Brain pericyte (primary cell): Measurements from ENCODE around the gene ATG16L1.

Experiments used
- DNase-seq: peaks from one replicate; pipeline ENCODE4 v3.0.0-alpha.2; 2012; ENCODE audit warnings: low read depth, low spot score

Gene ATG16L1

DNA sequence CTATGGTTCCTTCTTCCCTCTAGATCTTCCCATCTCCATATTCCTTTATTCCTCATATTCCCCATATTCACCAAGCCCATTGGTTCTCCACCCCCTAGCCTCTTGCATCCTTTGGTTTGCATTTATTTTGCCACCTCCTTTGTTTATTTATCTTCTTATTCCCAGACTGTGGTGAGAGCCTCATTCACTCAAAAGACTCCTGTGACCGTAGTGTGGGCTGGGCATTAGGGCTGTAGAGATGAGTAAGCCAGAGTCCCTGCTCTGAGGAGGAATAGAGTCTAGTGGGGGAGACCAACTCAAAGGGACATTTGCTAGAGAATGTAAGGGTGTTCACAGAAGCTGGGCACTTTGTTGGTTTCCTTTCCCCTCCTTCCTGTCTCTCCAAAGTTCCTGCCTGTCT is 8.3 kb downstream of the ATG16L1 start:
- DNase-seq: no peak

DNA sequence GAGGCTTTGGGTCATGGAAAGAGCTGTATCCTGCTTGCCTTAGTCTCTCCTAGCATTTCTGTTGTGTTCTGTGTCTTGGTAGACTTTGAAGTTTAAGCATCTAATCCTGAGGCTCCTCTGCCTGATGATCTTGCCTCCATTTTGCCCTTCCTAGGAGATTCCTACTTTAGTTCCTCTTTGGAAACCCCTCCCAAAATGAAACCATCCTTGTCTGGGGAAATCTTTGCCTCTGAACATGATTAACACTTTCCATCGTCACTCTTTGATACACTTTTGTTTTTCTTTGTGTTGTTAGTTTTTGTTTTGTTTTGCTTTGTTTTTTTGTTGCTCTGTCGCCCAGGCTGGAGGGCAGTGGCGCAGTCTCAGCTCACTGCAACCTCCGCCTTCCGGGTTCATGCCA is 9.2 kb downstream of the ATG16L1 start:
- DNase-seq: no peak

DNA sequence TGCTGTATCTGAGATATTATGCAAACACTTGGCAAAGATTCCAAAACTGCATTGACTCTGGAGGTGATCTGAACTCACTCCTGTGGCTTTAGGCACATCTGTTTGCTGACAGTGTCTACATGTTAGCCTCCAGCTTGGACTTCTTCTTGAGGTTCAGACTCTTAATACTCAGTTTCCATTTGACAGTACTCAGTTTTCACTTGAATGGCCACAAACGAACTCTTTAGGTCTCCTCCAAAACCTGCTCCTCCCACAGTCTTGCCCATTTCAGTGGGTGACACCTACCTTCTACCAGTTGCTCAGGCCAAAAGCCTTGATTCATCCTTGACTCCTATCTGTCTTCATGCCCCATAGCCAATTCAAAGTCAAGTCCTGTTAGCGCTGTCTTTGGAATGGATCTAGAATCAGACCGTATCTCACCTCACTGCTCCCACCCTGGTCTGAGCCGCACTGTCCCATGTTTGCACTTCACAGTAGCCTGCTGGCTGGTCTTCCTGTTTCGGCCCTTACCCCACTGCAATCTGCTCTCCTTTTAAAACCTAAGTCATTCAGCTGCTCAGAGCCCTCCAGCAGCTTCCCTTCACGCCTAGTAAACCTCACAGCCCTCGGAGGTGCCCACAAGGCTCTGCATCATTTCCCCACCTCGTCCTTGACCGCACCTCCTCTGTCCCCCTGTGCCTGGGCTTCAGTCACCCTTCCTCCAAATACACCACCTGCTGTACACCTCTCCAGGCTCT is 10.5 kb downstream of the ATG16L1 start:
- no peak for DNase-seq

DNA sequence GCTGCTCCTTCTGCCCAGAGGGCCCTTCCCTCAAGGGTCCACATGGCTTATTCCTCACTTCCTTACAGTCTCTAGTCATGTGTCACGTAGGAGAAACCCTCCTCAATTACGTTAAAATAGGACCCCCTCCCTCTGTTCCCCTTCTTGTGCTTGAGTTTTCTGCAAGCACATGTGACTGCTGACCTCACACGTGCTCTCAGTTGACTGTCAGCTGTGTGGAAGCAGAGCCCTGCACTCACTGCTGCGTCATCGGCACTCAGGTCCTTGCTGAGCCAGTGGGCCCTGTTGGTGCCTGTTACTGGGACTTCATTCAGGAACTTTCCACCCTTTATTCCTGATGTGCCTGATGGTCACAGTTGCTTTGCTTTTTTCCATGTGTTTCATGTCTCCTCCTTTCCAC is 11.1 kb downstream of the ATG16L1 start:
- DNase-seq: no peak

DNA sequence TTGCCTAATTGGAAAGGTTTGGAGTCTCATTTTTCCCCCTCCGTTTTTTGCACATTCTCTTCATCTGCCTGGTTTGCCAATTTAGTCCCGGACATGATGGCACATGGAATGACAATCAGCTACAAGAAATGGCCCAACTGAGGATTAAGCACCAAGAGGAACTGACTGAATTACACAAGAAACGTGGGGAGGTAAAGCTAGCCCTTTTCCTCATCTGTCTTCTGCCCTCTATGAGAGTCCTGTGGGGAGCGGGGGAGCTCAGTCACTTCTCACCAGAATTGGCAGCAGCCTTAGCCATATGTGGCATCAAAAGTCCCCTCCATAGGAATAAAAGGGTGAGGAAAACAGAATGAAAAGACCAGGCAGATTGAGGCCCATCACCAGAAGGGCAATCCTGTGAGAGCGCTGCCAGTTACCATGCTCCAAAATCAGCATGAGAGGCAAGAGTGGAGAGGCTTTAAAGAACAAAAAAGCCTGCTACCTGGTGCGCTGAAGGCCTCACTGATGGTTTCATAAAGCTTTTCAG is 11.6 kb downstream of the ATG16L1 start:
- no peak for DNase-seq

DNA sequence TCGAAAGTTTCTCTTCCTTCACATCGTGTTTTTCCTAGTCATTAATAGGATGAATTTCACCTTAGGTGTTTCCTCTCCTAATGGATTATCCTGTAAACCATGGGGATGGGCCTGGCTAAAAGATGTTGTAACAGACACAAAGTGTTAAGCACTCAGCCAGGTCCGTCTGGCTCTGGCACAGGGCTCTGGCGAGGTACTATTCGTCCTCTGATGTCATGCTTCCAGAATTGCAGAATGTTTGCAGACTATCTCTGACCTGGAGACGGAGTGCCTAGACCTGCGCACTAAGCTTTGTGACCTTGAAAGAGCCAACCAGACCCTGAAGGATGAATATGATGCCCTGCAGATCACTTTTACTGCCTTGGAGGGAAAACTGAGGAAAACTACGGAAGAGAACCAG is 13.2 kb downstream of the ATG16L1 start:
- DNase-seq: no peak

DNA sequence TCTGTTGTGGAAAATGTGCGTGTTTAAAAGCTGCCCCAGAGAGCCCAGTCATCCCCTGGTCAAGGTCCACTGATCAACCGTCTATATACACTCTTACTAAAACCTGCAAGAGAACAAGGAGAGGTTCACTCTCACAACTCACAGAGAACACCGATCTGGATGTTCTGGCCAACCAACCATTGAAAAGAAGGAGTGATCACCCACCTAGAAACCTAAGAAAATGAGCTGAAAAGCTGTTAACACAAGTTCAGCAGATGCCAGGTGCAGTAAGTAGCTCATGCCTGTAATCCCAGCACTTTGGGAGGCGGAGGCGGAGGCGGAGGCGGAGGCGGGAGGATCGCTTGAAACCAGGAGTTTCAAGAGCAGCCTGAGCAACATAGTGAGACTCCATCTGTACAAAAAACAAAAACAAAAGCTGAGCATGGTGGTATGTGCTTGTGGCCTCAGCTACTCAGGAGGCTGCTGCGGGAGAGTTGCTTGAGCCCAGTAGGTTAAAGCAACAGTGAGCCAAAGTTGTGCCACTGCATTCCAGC is 14.5 kb downstream of the ATG16L1 start:
- DNase-seq: no peak

DNA sequence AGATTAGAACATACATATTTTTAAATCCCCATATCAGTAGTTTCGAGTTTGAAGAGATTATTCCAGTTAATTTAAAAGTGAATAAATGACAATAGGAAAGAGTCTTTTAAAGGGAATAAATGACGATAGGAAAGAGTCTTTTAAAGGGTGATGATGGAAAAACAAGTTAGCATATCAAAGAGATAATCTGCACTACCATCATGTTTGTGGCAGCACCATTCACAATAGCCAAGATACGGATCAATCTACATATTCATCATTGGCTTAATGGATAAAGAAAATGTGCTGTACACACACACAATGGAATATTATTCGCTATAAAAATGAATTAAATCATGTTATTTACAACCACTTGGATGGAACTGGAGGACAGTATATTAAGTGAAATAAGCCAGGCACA is 15.0 kb downstream of the ATG16L1 start:
- DNase-seq: no peak

DNA sequence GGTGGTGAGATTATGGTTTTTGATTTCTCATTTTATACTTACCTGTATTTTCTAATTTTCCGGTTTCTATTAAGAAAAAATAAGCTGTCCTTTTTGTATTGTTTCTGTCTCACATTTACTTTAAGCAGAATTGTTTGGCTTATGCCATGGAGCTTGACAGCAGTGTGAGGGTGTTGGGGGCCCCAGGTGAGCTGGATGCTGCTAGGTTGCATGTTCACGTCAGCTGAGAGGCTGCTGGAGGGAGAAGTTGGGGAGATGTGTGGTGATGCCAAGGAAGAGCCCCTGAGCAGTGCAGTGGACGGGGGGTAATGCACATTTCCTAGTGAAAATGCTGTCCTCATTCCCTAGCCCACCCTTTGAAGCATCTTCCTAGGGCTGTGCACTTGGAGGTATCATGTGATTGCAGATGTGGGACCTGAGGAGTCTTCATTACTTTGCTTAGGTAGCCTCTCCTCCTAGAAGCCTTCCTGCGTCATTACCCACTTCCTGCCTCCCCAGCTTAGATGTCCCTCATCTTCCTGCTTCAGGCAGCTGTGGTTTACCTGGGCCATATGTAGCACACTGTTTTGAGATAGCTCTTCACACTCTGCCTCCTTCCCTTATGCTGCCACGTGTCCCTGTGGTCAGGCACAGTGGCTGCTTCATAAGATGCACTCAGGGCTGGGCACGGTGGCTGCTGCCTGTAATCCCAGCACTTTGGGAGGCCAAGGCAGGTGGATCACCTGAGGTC is 16.2 kb downstream of the ATG16L1 start:
- no peak for DNase-seq

DNA sequence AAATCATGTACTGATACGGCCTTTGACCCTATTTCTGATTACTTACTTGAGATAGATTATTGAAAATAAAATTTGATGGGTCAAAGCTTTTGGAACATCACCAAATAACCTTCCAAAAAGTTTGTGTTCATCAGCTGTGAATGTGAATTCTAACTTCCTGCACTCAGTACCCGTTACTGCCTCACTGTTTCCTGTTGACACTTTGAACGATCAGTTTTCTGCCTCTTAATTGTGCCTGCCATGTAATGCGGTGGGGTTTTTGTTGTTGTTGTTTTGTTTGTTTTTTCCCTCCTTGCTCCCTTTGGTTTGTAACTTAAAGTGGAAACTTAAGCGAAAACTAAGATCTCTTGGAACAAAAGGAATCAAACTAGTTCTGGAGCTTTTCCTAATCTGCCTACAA is 18.9 kb downstream of the ATG16L1 start:
- DNase-seq: no peak

DNA sequence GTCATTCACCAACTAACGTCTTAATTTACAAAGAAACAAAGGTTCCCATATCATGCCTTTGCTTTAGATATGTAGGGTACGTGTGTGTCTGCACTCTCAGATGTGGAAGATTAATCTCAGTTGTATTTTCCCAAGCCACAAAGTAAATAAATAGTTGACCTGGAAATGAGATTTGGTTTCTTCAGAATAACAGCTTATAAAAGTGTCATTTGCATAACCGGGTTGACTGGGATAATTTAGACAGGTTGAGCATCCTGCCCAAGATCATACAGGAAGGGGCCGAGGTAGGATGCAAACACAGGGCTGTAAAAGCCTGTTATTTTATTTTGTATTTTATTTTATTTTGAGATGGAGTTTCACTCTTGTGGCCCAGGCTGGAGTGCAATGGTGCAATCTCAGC is 19.5 kb downstream of the ATG16L1 start:
- DNase-seq: no peak

DNA sequence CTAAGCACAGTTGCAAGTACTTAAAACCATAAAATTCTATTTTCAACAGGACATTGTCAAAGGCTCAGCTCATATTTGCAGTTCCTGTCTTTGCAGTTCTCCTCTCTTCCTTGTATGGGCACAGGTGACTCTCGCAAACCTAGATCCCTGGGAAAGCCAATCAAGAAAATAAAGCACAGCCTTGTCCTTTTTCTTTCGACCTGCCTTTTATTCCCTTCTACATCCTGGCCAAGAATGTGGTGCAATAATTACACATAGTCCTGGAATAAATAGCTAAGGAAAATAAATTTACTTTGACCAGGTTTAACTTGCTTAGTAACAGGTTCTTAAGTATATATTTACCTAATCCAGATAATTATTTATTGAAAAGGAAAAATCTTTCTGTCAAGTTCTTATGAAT is 20.2 kb downstream of the ATG16L1 start:
- DNase-seq: no peak

DNA sequence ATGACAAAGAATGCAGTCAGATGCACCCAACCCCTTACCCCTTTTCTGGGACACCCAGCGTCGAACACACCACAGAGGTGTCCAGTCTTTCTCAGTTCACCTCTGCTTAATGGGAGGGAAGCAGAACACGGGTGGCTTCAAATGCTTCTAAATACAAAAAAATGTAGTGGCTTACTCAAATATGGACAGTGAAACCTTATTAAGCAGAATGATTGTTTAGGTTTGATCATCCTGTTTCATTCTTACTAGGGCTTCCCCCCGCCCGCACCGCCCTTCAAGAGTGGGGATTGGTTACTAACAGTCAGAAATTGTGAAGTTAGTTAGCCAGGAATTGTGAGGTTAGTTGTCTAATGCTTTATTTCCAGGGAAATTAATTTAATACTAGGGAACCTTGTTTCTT is 21.6 kb downstream of the ATG16L1 start:
- no peak for DNase-seq

DNA sequence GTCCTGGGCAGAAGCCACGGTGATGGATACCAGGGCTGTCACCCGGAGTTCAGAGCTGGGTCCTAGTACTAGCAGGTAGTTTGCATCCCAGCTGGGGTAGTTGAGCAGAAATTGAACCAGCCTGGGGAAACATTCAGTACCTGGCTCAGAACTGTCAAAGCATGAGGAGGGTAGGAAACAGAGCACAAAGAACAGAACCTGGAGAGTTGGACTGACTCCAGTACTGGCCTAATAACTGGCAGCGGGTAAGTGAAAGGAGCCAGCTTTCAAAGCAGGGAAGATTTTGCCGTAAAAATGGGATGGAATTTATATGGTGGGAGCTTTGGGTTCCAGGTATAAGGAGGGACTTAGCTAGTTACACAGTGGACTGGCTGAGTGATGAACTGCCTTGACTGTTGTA is 23.8 kb downstream of the ATG16L1 start:
- no peak for DNase-seq

DNA sequence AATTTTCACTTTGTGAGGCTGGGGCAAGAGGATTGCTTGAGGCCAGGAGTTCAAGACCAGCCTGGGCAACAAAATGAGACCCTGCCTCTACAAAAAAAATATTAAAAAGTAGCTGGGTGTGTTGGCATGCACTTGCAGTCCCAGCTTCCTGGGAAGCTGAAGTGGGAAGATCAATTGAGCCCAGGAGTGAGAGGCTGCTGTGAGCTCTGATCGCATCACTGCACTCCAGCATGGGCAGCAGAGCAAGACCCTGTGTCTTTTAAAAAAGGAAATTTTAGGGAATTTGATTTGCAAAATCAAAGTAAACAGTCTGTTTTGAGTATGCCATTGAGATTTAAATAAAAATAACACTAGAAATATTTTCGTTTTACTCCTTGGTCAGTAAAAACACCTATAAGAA is 27.4 kb downstream of the ATG16L1 start:
- no peak for DNase-seq

DNA sequence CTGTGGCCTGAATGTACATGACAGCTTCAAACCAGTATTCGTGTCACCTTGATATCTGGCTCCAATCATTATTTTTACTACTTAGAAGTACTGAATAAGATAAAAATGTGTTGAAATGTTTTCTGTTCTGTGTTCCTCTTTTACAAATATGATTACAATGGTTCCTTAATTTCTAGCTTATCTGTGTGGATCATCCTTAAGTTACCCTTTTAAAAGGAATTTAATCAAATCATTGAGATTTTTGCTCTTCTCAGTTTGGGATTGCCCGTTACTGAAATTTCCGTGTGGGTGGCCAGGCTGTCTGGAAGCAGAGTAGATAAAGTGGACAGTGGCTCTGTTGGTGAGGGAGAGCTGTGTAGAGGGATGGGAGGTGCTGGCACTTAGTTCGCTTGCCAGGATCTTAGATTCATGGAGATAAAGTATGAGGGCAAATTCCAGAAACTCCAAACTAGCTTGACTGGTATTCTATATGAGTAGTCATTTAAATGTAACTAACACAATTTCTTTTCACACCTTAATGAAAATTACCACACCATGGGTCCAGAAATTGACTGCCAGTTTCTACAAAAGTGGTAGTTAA is 28.7 kb downstream of the ATG16L1 start:
- DNase-seq: no peak

DNA sequence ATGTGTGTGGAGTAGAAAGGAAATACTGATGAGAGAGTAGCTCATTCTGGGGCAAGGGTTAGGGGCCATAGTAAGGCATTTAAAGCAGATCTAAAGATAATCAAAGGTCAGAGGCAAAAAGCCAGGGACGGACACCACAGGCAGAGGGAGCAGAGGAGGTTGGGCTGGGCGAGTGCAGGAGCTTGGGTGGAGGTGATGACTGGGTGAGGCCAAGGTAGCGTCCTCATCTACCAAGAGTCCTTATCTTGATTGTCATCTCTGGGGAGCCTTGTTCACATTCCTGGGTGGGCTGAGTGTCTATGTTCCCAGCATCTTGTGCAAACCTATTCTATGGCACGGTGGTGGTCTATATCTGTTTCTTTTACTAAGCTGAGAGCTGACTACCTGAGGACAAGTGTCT is 30.1 kb downstream of the ATG16L1 start:
- no peak for DNase-seq

DNA sequence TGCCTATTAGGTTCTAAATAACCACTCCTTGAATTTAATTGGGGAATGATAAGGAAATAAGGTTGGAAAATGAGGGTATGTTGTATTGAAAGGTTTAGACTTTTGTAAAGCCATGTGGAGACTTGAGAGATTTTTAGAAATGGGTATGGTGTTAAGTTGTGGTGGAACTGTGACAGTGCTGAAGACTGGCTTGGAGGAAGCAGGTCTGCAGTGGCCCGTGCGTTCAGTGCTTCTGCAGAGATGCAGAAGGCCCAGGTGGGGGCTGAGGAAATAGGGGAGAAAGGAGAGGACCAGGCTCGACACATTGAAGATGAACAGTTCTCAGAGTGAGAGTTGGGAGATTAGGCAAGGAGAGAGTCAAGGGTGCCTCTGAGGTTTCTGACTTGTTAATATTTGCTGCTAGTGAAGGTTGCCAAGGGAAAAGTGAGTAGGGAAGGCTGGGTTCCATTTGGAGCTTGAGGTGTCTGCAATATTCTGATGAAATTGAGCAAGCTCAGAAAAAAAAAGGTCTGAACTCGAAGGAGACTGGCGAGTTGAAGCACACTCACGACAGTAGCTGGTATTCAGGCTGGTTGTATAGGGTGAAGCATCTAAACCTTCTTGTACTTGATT is 30.6 kb downstream of the ATG16L1 start:
- no peak for DNase-seq

DNA sequence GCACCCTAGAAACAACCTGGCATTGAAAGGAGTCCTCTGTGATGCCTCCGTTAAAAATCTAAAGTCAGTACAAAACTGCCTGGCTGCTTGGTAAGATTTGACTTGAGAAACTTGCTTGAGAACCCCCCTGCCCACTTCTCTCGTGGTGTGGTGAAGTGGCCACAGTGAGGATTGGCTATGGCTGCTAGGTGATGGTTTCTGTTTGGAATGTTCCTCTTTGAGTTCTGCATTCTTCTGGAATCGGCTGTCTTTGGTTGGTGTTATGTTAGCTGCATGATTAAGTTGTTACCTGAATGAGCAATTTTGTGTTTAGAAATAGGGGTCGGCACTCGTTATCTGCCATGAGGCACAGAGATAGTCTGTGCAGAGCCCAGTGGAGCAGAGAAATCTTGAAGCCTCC is 34.4 kb downstream of the ATG16L1 start:
- DNase-seq: no peak

DNA sequence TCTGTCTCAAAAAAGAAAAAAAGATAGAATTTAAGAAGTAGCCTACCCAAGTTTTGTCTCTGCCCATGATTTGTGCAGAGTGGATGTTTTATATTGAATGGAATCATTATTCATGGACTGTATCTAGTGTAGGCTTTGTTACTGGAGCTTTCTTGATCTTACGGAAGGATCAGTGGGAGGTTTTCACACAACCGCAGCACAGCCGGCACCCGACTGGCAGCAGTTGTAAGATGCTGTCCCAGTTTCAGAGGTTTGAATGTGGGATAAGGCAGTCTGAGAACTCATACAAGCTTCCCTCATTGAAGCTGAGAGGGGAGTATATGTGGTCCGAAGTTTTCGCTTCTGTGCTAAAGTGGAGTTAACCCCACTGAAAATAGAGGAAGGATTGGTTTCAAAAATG is 36.4 kb downstream of the ATG16L1 start:
- DNase-seq: no peak

DNA sequence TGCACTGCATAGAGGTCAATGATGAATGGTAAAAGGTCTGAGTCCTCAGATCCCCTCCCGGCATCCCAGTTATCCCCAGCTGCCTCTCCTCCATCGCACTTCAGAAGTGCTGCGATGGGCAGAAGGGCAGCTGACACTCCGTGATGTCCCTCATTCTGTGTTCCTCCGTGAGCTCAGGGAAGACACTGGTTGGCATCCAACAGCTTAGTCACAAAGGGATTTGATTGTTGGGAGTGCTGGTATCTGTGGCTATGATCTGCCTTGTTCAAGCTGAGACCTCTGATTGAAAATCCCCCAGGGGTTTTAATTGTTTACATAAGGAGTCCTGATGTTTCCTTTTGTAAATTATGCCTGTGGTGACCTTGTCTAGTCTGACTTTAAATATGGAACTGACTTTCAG is 37.2 kb downstream of the ATG16L1 start:
- no peak for DNase-seq

DNA sequence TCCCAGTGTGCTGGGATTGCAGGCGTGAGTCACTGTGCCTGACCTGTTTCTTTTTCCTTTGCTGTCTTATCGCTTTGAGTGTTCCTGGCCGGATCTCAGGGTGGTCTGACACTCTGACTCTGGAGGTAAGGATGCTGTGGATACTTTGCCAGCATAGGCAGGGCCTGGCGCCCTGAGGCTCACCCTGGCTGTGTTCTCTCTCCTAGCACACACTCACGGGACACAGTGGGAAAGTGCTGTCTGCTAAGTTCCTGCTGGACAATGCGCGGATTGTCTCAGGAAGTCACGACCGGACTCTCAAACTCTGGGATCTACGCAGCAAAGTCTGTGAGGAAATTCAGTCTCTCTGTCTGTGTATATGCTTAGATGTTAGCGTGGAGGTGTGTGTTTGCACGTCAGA is 38.2 kb downstream of the ATG16L1 start:
- DNase-seq: no peak
